Mammary epithelial cell (primary cell): Measurements from ENCODE around the gene RNF5.

ENCODE experiments used
- CTCF ChIP-seq, 2 donors: IDR thresholded peaks in 1 of 2; conservative IDR thresholded peaks in 1 of 2; 2 replicates each; pipeline ENCODE4 v1.5.1; 2011 to 2012; ENCODE audit warnings: inconsistent platforms in 2 of 2, low read length in 2 of 2, mild to moderate bottlenecking in 2 of 2, control low read depth in 1 of 2, low read depth in 1 of 2; ENCODE audit not compliant: insufficient read depth in 1 of 2; ENCODE audit errors: extremely low read depth in 1 of 2
- EZH2 ChIP-seq: IDR thresholded peaks from 2 replicates; pipeline ENCODE4 v1.6.1; 2012; ENCODE audit warnings: low read length, inconsistent platforms, borderline replicate concordance

GRCh38 chr6:32168350-32168749 lies 9.9 kb upstream of the RNF5 start:
- TF ChIP-seq CTCF (conservative IDR thresholded peaks at IDR 0.05 in 1 of 2, IDR thresholded peaks at IDR 0.05 in 1 of 2; ENCODE audit: extremely low read depth in 1 of 2, insufficient read depth in 1 of 2, low read depth in 1 of 2, low read length in 2 of 2) (no peak), EZH2 (no peak)
